HEK293 (cell line): ENCODE measurements around the gene CBX1.

Source experiments
- ELK4 ChIP-seq: IDR thresholded peaks from 2 replicates; pipeline ENCODE4 v1.6.1; 2011; ENCODE audit warnings: mild to moderate bottlenecking, low read depth, low read length, borderline replicate concordance
- KLF16 ChIP-seq: fragments of 450-650 bp; formaldehyde crosslinking; IDR thresholded peaks from 2 replicates; pipeline ENCODE4 v1.5.1; 2017; ENCODE audit warnings: missing biosample characterization, missing genetic modification characterization
- KLF7 ChIP-seq: fragments of 450-650 bp; formaldehyde crosslinking; IDR thresholded peaks from 2 replicates; pipeline ENCODE4 v1.5.1; 2016; ENCODE audit warnings: missing biosample characterization, missing genetic modification characterization, borderline replicate concordance
- KLF9 ChIP-seq: fragments of 450-650 bp; formaldehyde crosslinking; IDR thresholded peaks from 2 replicates; pipeline ENCODE4 v1.5.1; 2016; ENCODE audit warnings: missing biosample characterization, missing genetic modification characterization, low read depth
- ZBTB26 ChIP-seq: fragments of 450-650 bp; formaldehyde crosslinking; optimal IDR thresholded peaks from 2 replicates; pipeline ENCODE3; 2016; ENCODE audit warnings: missing biosample characterization, mild to moderate bottlenecking, missing genetic modification characterization
- ZFP3 ChIP-seq: fragments of 450-650 bp; formaldehyde crosslinking; IDR thresholded peaks from 2 replicates; pipeline ENCODE4 v1.5.1; 2016; ENCODE audit warnings: low read depth, missing biosample characterization, missing genetic modification characterization
- ZFP37 ChIP-seq: fragments of 450-650 bp; formaldehyde crosslinking; IDR thresholded peaks from 2 replicates; pipeline ENCODE4 v1.5.1; 2016; ENCODE audit warnings: missing biosample characterization, missing genetic modification characterization
- ZNF112 ChIP-seq: fragments of 450-650 bp; formaldehyde crosslinking; IDR thresholded peaks from 2 replicates; pipeline ENCODE4 v1.5.0; 2017; ENCODE audit warnings: missing biosample characterization, missing genetic modification characterization
- ZNF146 ChIP-seq: fragments of 450-650 bp; formaldehyde crosslinking; IDR thresholded peaks from 2 replicates; pipeline ENCODE4 v1.5.1; 2016; ENCODE audit warnings: missing biosample characterization, missing genetic modification characterization
- ZNF16 ChIP-seq: fragments of 450-650 bp; formaldehyde crosslinking; IDR thresholded peaks from 2 replicates; pipeline ENCODE4 v1.5.1; 2016; ENCODE audit warnings: low read depth, missing biosample characterization, missing genetic modification characterization
- ZNF211 ChIP-seq: fragments of 450-650 bp; formaldehyde crosslinking; IDR thresholded peaks from 2 replicates; pipeline ENCODE4 v1.5.1; 2016; ENCODE audit warnings: low read depth, missing biosample characterization, missing genetic modification characterization
- ZNF24 ChIP-seq: fragments of 450-650 bp; formaldehyde crosslinking; IDR thresholded peaks from 2 replicates; pipeline ENCODE4 v1.5.1; 2016; ENCODE audit warnings: missing biosample characterization, missing genetic modification characterization
- ZNF280C ChIP-seq: fragments of 450-650 bp; formaldehyde crosslinking; IDR thresholded peaks from 2 replicates; pipeline ENCODE4 v1.5.1; 2016; ENCODE audit warnings: missing biosample characterization, missing genetic modification characterization
- ZNF398 ChIP-seq: fragments of 450-650 bp; formaldehyde crosslinking; IDR thresholded peaks from 2 replicates; pipeline ENCODE4 v1.5.1; 2017; ENCODE audit warnings: missing biosample characterization, missing genetic modification characterization
- ZNF449 ChIP-seq: fragments of 450-650 bp; formaldehyde crosslinking; IDR thresholded peaks from 2 replicates; pipeline ENCODE4 v1.5.1; 2017; ENCODE audit warnings: missing biosample characterization, mild to moderate bottlenecking, missing genetic modification characterization, moderate library complexity
- ZNF501 ChIP-seq: fragments of 450-650 bp; formaldehyde crosslinking; IDR thresholded peaks from 2 replicates; pipeline ENCODE4 v1.5.1; 2016; ENCODE audit warnings: missing biosample characterization, missing genetic modification characterization
- ZNF692 ChIP-seq: fragments of 450-650 bp; formaldehyde crosslinking; IDR thresholded peaks from 2 replicates; pipeline ENCODE4 v1.5.1; 2016; ENCODE audit warnings: missing biosample characterization, missing genetic modification characterization
- ZSCAN5A ChIP-seq: fragments of 450-650 bp; formaldehyde crosslinking; IDR thresholded peaks from 2 replicates; pipeline ENCODE4 v1.5.1; 2016; ENCODE audit warnings: missing biosample characterization, missing genetic modification characterization
- TF ChIP-seq, protein P1 (sequence below): fragments of 450-650 bp; formaldehyde crosslinking; IDR thresholded peaks from 2 replicates; pipeline ENCODE4; 2016; ENCODE audit warnings: missing biosample characterization, missing genetic modification characterization
- TF ChIP-seq, protein P2 (sequence below): fragments of 450-650 bp; formaldehyde crosslinking; IDR thresholded peaks from 2 replicates; pipeline ENCODE4 v1.5.1; 2016; ENCODE audit warnings: missing biosample characterization, missing genetic modification characterization
- TF ChIP-seq, protein P3 (sequence below): fragments of 450-650 bp; formaldehyde crosslinking; IDR thresholded peaks from 2 replicates; pipeline ENCODE4 v1.5.1; 2016; ENCODE audit warnings: missing biosample characterization, missing genetic modification characterization, low read depth
- TF ChIP-seq, protein P4 (sequence below): fragments of 450-650 bp; formaldehyde crosslinking; IDR thresholded peaks from 2 replicates; pipeline ENCODE4 v1.5.1; 2016; ENCODE audit warnings: missing biosample characterization, missing genetic modification characterization

The CBX1 gene

GRCh38 chr17:48051706-48052486, 49.4 kb downstream of the CBX1 start (continued):
- TF ChIP-seq, protein P1, sequence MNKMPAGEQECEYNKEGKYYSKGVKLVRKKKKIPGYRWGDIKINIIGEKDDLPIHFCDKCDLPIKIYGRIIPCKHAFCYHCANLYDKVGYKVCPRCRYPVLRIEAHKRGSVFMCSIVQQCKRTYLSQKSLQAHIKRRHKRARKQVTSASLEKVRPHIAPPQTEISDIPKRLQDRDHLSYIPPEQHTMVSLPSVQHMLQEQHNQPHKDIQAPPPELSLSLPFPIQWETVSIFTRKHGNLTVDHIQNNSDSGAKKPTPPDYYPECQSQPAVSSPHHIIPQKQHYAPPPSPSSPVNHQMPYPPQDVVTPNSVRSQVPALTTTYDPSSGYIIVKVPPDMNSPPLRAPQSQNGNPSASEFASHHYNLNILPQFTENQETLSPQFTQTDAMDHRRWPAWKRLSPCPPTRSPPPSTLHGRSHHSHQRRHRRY (tag by site-specific recombination): no peak
- TF ChIP-seq ELK4 (no peak), KLF7 (tag by site-specific recombination) (no peak; the same call in 1 of the 2 replicates), ZNF24 (tag by site-specific recombination) (no peak), ZNF16 (tag by site-specific recombination) (no peak), KLF9 (no peak), ZFP37 (tag by site-specific recombination) (no peak), ZFP3 (tag by site-specific recombination) (no peak), ZNF692 (tag by site-specific recombination) (no peak), ZNF211 (no peak), ZNF449 (tag by site-specific recombination) (no peak), ZBTB26 (no peak), ZNF280C (tag by site-specific recombination) (no peak), ZSCAN5A (no peak), ZNF146 (no peak), ZNF501 (no peak), ZNF398 (tag by site-specific recombination) (peak; percentile 50), ZNF112 (tag by site-specific recombination) (no peak), KLF16 (tag by site-specific recombination) (no peak)
- TF ChIP-seq, protein P2, sequence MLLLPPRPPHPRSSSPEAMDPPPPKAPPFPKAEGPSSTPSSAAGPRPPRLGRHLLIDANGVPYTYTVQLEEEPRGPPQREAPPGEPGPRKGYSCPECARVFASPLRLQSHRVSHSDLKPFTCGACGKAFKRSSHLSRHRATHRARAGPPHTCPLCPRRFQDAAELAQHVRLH (tag by site-specific recombination): 0 out of 2 replicates have a peak, but pooled peaks have one; percentile 27
- TF ChIP-seq, protein P3, sequence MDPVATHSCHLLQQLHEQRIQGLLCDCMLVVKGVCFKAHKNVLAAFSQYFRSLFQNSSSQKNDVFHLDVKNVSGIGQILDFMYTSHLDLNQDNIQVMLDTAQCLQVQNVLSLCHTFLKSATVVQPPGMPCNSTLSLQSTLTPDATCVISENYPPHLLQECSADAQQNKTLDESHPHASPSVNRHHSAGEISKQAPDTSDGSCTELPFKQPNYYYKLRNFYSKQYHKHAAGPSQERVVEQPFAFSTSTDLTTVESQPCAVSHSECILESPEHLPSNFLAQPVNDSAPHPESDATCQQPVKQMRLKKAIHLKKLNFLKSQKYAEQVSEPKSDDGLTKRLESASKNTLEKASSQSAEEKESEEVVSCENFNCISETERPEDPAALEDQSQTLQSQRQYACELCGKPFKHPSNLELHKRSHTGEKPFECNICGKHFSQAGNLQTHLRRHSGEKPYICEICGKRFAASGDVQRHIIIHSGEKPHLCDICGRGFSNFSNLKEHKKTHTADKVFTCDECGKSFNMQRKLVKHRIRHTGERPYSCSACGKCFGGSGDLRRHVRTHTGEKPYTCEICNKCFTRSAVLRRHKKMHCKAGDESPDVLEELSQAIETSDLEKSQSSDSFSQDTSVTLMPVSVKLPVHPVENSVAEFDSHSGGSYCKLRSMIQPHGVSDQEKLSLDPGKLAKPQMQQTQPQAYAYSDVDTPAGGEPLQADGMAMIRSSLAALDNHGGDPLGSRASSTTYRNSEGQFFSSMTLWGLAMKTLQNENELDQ (tag by site-specific recombination): no peak
- TF ChIP-seq, protein P4, sequence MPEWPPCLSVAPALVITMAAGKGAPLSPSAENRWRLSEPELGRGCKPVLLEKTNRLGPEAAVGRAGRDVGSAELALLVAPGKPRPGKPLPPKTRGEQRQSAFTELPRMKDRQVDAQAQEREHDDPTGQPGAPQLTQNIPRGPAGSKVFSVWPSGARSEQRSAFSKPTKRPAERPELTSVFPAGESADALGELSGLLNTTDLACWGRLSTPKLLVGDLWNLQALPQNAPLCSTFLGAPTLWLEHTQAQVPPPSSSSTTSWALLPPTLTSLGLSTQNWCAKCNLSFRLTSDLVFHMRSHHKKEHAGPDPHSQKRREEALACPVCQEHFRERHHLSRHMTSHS (tag by site-specific recombination): no peak
